H1 (cell line): ENCODE measurements around the gene KPNA3. TPM values are rescaled to one million over a fixed set of nuclear protein-coding genes. Genes with fewer than 3 reads are reported as not detected.
A peak's percentile ranks its signal among the peaks of the same experiment; 100 is the strongest.

Experiments
- CTCF ChIA-PET: fragments of 300-600 bp; sonication (Branson Sonifier 250); formaldehyde crosslinking; loops from one replicate; lab custom pipeline; 2021; ENCODE audit not compliant: partially characterized antibody; lab: Charles Lee
- POLR2A ChIA-PET: fragments of 300-600 bp; sonication (Branson Sonifier 250); formaldehyde crosslinking; loops from one replicate; lab custom pipeline; 2021; ENCODE audit warnings: inconsistent platforms; ENCODE audit not compliant: partially characterized antibody; lab: Charles Lee
- DNase-seq, 2 experiments: peaks; one replicate each; pipeline versions ENCODE4 v3.0.0 to v3.0.0-alpha.2; 2010 to 2022; ENCODE audit warnings: low spot score in 2 of 2, low read depth in 1 of 2, mixed read lengths in 1 of 2
- FAIRE-seq: peaks from 2 replicates; lab custom pipeline; 2011; peaks lifted over from hg19 to GRCh38; lab: Jason Lieb, UNC
- H2AFZ ChIP-seq: 2 replicates; pipeline ENCODE4 v1.8.1; 2012; ENCODE audit warnings: low read length, inconsistent platforms
- H2AK5ac ChIP-seq: 2 replicates; pipeline ENCODE4 v1.6.1; 2013; ENCODE audit warnings: low read depth, low read length
- H2BK120ac ChIP-seq: replicated peaks from 2 replicates; pipeline ENCODE3; 2013; ENCODE audit warnings: low read depth, low read length, inconsistent platforms
- H2BK12ac ChIP-seq: 2 replicates; pipeline ENCODE4 v1.6.1; 2013; ENCODE audit warnings: low read depth, low read length
- H2BK15ac ChIP-seq: 2 replicates; pipeline ENCODE4 v1.6.1; 2013; ENCODE audit warnings: low read length
- H2BK20ac ChIP-seq: 2 replicates; pipeline ENCODE4 v1.6.1; 2013; ENCODE audit warnings: low read length
- H2BK5ac ChIP-seq: 2 replicates; pipeline ENCODE4 v1.6.1; 2013; ENCODE audit warnings: low read depth, low read length
- H3K14ac ChIP-seq: 2 replicates; pipeline ENCODE4 v1.6.1; 2013; ENCODE audit warnings: inconsistent platforms; ENCODE audit not compliant: insufficient read length
- H3K18ac ChIP-seq: 2 replicates; pipeline ENCODE4 v1.6.1; 2013; ENCODE audit warnings: low read length; ENCODE audit errors: extremely low read depth
- H3K23ac ChIP-seq: 2 replicates; pipeline ENCODE4 v1.6.1; 2013; ENCODE audit warnings: inconsistent platforms; ENCODE audit not compliant: insufficient read length
- H3K23me2 ChIP-seq: 2 replicates; pipeline ENCODE4 v1.6.1; 2013; ENCODE audit warnings: low read depth, low read length
- H3K27ac ChIP-seq: 2 replicates; pipeline ENCODE4 v1.6.1; 2011; ENCODE audit warnings: low read depth, low read length, inconsistent platforms
- H3K27me3 ChIP-seq, 4 experiments: replicated peaks in 1 of 4; 1 replicate in 1 of 4; 2 replicates in 3 of 4; pipeline versions ENCODE4 v1.6.1 to v1.8.1; 2011 to 2013; ENCODE audit warnings: low read length in 3 of 4, mild to moderate bottlenecking in 3 of 4, inconsistent platforms in 2 of 4, mixed read lengths in 2 of 4, moderate library complexity in 1 of 4; ENCODE audit not compliant: control insufficient read depth in 3 of 4, insufficient read depth in 3 of 4; ENCODE audit errors: extremely low read depth in 1 of 4
- H3K36me3 ChIP-seq, 4 experiments: 2 replicates each; pipeline versions ENCODE4 v1.6.1 to v1.8.1; 2011 to 2013; ENCODE audit warnings: mild to moderate bottlenecking in 4 of 4, low read length in 3 of 4, moderate library complexity in 2 of 4, control low read depth in 1 of 4, inconsistent platforms in 1 of 4; ENCODE audit not compliant: insufficient read depth in 4 of 4, control insufficient read depth in 2 of 4
- H3K4ac ChIP-seq: replicated peaks from 2 replicates; pipeline ENCODE3; 2013; ENCODE audit warnings: low read length, low read depth, mixed read lengths, inconsistent platforms; ENCODE audit not compliant: insufficient read length
- H3K4me1 ChIP-seq, 4 experiments: replicated peaks in 1 of 4; 1 replicate in 1 of 4; 2 replicates in 3 of 4; pipeline versions ENCODE4 v1.6.1 to v1.8.1; 2011 to 2013; ENCODE audit warnings: low read length in 3 of 4, inconsistent platforms in 2 of 4, mixed read lengths in 1 of 4; ENCODE audit not compliant: insufficient read depth in 4 of 4, control insufficient read depth in 3 of 4
- H3K4me2 ChIP-seq, 2 experiments: 2 replicates each; pipeline versions ENCODE4 v1.6.1 to v1.8.1; 2011 to 2013; ENCODE audit warnings: low read depth in 2 of 2, low read length in 2 of 2, control low read depth in 1 of 2, inconsistent platforms in 1 of 2, mild to moderate bottlenecking in 1 of 2; ENCODE audit not compliant: insufficient read depth in 1 of 2
- H3K4me3 ChIP-seq, 4 experiments: fragments of 200-600, 300-600 bp in 1 of 4; sonication (generic), shearing (Covaris generic), sonication (Bioruptor Twin) in 1 of 4; 2 replicates each; pipeline versions ENCODE4 v1.5.1 to v1.8.1; 2011 to 2016; ENCODE audit warnings: low read length in 4 of 4, low read depth in 3 of 4, control low read depth in 2 of 4, inconsistent platforms in 2 of 4, mild to moderate bottlenecking in 2 of 4, mixed read lengths in 1 of 4, moderate library complexity in 1 of 4; ENCODE audit not compliant: insufficient read depth in 2 of 4; ENCODE audit errors: extremely low read depth in 1 of 4
- H3K56ac ChIP-seq: replicated peaks from 2 replicates; pipeline ENCODE3; 2013; ENCODE audit warnings: low read depth, mild to moderate bottlenecking, mixed read lengths, low read length, inconsistent platforms; ENCODE audit not compliant: insufficient read length
- H3K79me1 ChIP-seq: 2 replicates; pipeline ENCODE4 v1.6.1; 2013; ENCODE audit warnings: low read depth, low read length, control low read depth
- H3K79me2 ChIP-seq, 2 experiments: 2 replicates each; pipeline versions ENCODE4 v1.6.1 to v1.8.1; 2012 to 2013; ENCODE audit warnings: low read length in 2 of 2, mild to moderate bottlenecking in 2 of 2, inconsistent platforms in 1 of 2; ENCODE audit not compliant: insufficient read depth in 2 of 2, control insufficient read depth in 1 of 2
- H3K9ac ChIP-seq, 4 experiments: replicated peaks in 1 of 4; 1 replicate in 1 of 4; 2 replicates in 3 of 4; pipeline versions ENCODE4 v1.6.1 to v1.8.1; 2011 to 2013; ENCODE audit warnings: low read depth in 3 of 4, low read length in 3 of 4, control low read depth in 2 of 4, mild to moderate bottlenecking in 2 of 4, moderate library complexity in 2 of 4, inconsistent platforms in 1 of 4; ENCODE audit errors: extremely low read depth in 1 of 4
- H3K9me3 ChIP-seq, 2 experiments: 2 replicates each; pipeline versions ENCODE4 v1.6.1 to v1.8.1; 2012 to 2013; ENCODE audit warnings: mild to moderate bottlenecking in 2 of 2, moderate library complexity in 2 of 2, control low read depth in 1 of 2, inconsistent platforms in 1 of 2, low read depth in 1 of 2, low read length in 1 of 2, mixed read lengths in 1 of 2; ENCODE audit not compliant: insufficient read depth in 2 of 2
- H4K20me1 ChIP-seq, 2 experiments: replicated peaks in 1 of 2; 2 replicates each; pipeline versions ENCODE3 to v1.8.1; 2011 to 2013; ENCODE audit warnings: inconsistent platforms in 2 of 2, low read length in 2 of 2, mild to moderate bottlenecking in 1 of 2; ENCODE audit not compliant: insufficient read depth in 2 of 2, control insufficient read depth in 1 of 2
- H4K5ac ChIP-seq: 2 replicates; pipeline ENCODE4 v1.6.1; 2013; ENCODE audit warnings: low read length, low read depth, mixed read lengths, inconsistent platforms; ENCODE audit not compliant: insufficient read length
- H4K8ac ChIP-seq: 2 replicates; pipeline ENCODE4 v1.8.0; 2013; ENCODE audit warnings: mild to moderate bottlenecking, moderate library complexity, low read length, inconsistent platforms; ENCODE audit not compliant: insufficient read depth; ENCODE audit errors: extremely low read depth
- H4K91ac ChIP-seq: replicated peaks from 2 replicates; pipeline ENCODE3; 2013; ENCODE audit warnings: low read length, mixed read lengths, inconsistent platforms; ENCODE audit not compliant: insufficient read length
- ASH2L ChIP-seq: fragments of 200-600, 300-600 bp; sonication (generic); IDR thresholded peaks from one replicate; pipeline ENCODE4 v1.7.1; 2017; ENCODE audit warnings: low read length
- ATF3 ChIP-seq: IDR thresholded peaks from 2 replicates; pipeline ENCODE4 v1.6.1; 2011; ENCODE audit warnings: low read depth, mild to moderate bottlenecking, low read length; ENCODE audit not compliant: insufficient read depth
- BACH1 ChIP-seq: IDR thresholded peaks from 2 replicates; pipeline ENCODE4 v1.6.1; 2012; ENCODE audit warnings: low read length, improper control_type of control experiment
- BCL11A ChIP-seq, 2 experiments: IDR thresholded peaks; one replicate each; pipeline ENCODE4 v1.6.1; 2011; ENCODE audit warnings: low read depth in 2 of 2, low read length in 2 of 2, mild to moderate bottlenecking in 2 of 2
- CBX8 ChIP-seq: fragments of 300-800, 300-1000 bp; sonication (generic); IDR thresholded peaks from 2 replicates; pipeline ENCODE4 v1.7.1; 2016; ENCODE audit warnings: low read depth, low read length, borderline replicate concordance
- SIN3A ChIP-seq, 2 experiments: IDR thresholded peaks in 1 of 2; conservative IDR thresholded peaks in 1 of 2; 2 replicates each; pipeline ENCODE4 v1.6.1; 2011 to 2012; ENCODE audit warnings: low read length in 2 of 2, improper control_type of control experiment in 1 of 2, low read depth in 1 of 2, mild to moderate bottlenecking in 1 of 2
- TCF12 ChIP-seq: IDR thresholded peaks from 2 replicates; pipeline ENCODE4 v1.6.1; 2011; ENCODE audit warnings: low read depth, mild to moderate bottlenecking, low read length
- YY1 ChIP-seq: IDR thresholded peaks from 2 replicates; pipeline ENCODE4 v1.6.1; 2011; ENCODE audit warnings: low read depth, mild to moderate bottlenecking, low read length
- WGBS, 2 experiments: shearing (Covaris generic) in 1 of 2; methylation state at CpG; one replicate each; pipeline versions ENCODE4 v1.1.6 to v1.1.7; 2013 to 2015; ENCODE audit warnings: low lambda C conversion rate in 2 of 2, mixed read lengths in 2 of 2, inconsistent platforms in 1 of 2, low coverage in 1 of 2, missing lambda C conversion rate in 1 of 2; ENCODE audit not compliant: insufficient replicate concordance in 2 of 2, insufficient coverage in 1 of 2, insufficient read length in 1 of 2; ENCODE audit errors: extremely low coverage in 1 of 2, missing lambda C conversion rate in 1 of 2; 5-methylcytosine and 5-hydroxymethylcytosine counted together
- polyA plus RNA-seq, 7 experiments: library from polyadenylated mRNA; depleted of rRNA in 3 of 7; stranded (reverse) in 5 of 7; unstranded in 2 of 7; fragments of >200 nt in 5 of 7; fragments of 200-250 nt in 2 of 7; gene quantifications; 1 replicate in 5 of 7; 2 replicates in 1 of 7; 4 replicates in 1 of 7; pipeline versions ENCODE4 v1.2.1 to v1.2.3, GENCODE V29; 2011 to 2013; ENCODE audit warnings: missing spikeins in 2 of 7, mixed read lengths in 2 of 7
- total RNA-seq: library from RNA; stranded (reverse); fragmentation: NEBNext Ultra II Directional; extraction: Animal tissue kit (Norgen Biotek cat#: 25700); gene quantifications from 2 replicates; pipeline ENCODE4 v1.2.1, GENCODE V29; 2021

Gene KPNA3
- total and polyA plus RNA-seq, 2 of the 8 experiments (the other 6 are each of a cell fraction or from before 2014, with no cell fraction given): 21.4 to 63.2 TPM

GRCh38 chr13:49690995-49691784, 101.3 kb downstream of the KPNA3 start, which contains the start of gene EBPL:
TSS of gene EBPL (minus strand) at chr13:49691486. CDS start at chr13:49691424, 62 bp downstream.
- Histone ChIP-seq H3K27me3 (no peaks in the 10 kb centered on the region), H4K5ac (peak within 1 kb of the TSS; percentile 89), H2AK5ac (no peak within 1 kb of the TSS), H3K4me1 (peaks cover 0 to 7% (median 2%) of the 10 kb centered on the region in 4 experiments; a peak in 2 of 7 replicates), H3K23ac (no peak within 1 kb of the TSS), H3K27ac (peak within 1 kb of the TSS; percentile 75; the same call in 1 of the 2 replicates), H3K9me3 (no peaks in the 10 kb centered on the region), H3K4me3 (peak within 1 kb of the TSS; percentile 57 to 84 (median 79)), H3K4me2 (peak within 1 kb of the TSS; percentile 80 to 87), H3K36me3 (peaks cover 0 to 18% (median 8%) of the 10 kb centered on the region in 4 experiments; a peak in 6 of 8 replicates), H3K56ac (peak within 1 kb of the TSS; percentile 83), H3K14ac (no peak within 1 kb of the TSS), H3K23me2 (peaks cover 4% of the 10 kb centered on the region), H4K91ac (no peak within 1 kb of the TSS), H3K18ac (peak within 1 kb of the TSS; percentile 86), H2BK15ac (no peak within 1 kb of the TSS), H2BK5ac (peak within 1 kb of the TSS; percentile 38; the same call in 1 of the 2 replicates), H2AFZ (peak within 1 kb of the TSS; percentile 72), H3K79me1 (peaks cover 5% of the 10 kb centered on the region), H3K4ac (no peak within 1 kb of the TSS), H3K9ac (peak within 1 kb of the TSS; percentile 71 to 87 (median 79)), H3K79me2 (peaks cover 4 to 43% of the 10 kb centered on the region in 2 experiments), H4K8ac (peak within 1 kb of the TSS; percentile 84; the same call in 1 of the 2 replicates), H2BK120ac (no peak within 1 kb of the TSS), H2BK12ac (no peak within 1 kb of the TSS), H4K20me1 (peaks cover 0 to 6% of the 10 kb centered on the region in 2 experiments), H2BK20ac (no peak within 1 kb of the TSS)
- DNase-seq (peak; percentile 79 to 99), FAIRE-seq (no peak)
- ChIA-PET CTCF (interaction anchor here (0.6 to 1.3 kb wide), 5 partner anchors 9 to 226 kb away, joined by 3 to 5 read pairs (median 4); no protein-coding TSS in a partner anchor), POLR2A (interaction anchor here (0.5 to 2.5 kb wide), 28 partner anchors 9 to 1123 kb away, joined by 3 to 30 read pairs (median 5); partner anchors contain the start of genes ARL11 and KPNA3)
- 1% methylated on average over 28 of the region's 67 CpGs; no CpG with 5 or more reads in 1 of the 2 experiments for WGBS, 2 experiments
- TF ChIP-seq YY1 (0 out of 2 replicates have a peak, but pooled peaks have one; percentile 15), ATF3 (no peak), BCL11A (IDR thresholded peaks at IDR 0.05; ENCODE audit: low read depth in 2 of 2, low read length in 2 of 2) (no peak), CBX8 (no peak), SIN3A (conservative IDR thresholded peaks at IDR 0.05 in 1 of 2, IDR thresholded peaks at IDR 0.05 in 1 of 2; ENCODE audit: low read depth in 1 of 2, low read length in 2 of 2) (0 out of 4 replicates have a peak, but pooled peaks have one; percentile 15 to 56), TCF12 (0 out of 2 replicates have a peak, but pooled peaks have one; percentile 19), BACH1 (no peak), ASH2L (peak; percentile 78)
